C4-2B (cell line): Measurements from ENCODE around the gene TATDN3.
"Not testable (repeated sequence)": the region's sequence is repeated elsewhere in the genome, so short reads cannot be mapped to it uniquely, and the experiment has no call there.

ENCODE experiments used
- ZFX ChIP-seq: fragments of 450-650 bp; IDR thresholded peaks from 2 replicates; pipeline ENCODE4 v1.6.1; 2017
- TF ChIP-seq, protein P1 (sequence below): fragments of 450-650 bp; conservative IDR thresholded peaks from 2 replicates; pipeline ENCODE4 v1.5.1; 2017; ENCODE audit warnings: mild to moderate bottlenecking

DNA sequence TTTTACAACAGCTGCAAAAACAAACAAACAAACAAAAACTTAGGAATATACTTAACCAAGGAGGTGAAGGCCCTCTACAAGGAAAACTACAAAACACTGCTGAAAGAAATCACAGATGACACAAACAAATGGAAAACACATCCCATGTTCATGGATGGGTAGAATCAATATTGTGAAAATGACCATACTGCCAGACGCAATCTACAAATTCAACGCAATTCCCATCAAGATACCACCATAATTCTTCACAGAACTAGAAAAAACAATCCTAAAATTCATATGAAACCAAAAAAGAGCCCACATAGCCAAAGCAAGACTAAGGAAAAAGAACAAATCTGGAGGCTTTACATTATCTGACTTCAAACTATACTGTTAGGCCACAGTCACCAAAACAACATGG lies 24.9 kb upstream of the TATDN3 start:
- TF ChIP-seq, protein P1, sequence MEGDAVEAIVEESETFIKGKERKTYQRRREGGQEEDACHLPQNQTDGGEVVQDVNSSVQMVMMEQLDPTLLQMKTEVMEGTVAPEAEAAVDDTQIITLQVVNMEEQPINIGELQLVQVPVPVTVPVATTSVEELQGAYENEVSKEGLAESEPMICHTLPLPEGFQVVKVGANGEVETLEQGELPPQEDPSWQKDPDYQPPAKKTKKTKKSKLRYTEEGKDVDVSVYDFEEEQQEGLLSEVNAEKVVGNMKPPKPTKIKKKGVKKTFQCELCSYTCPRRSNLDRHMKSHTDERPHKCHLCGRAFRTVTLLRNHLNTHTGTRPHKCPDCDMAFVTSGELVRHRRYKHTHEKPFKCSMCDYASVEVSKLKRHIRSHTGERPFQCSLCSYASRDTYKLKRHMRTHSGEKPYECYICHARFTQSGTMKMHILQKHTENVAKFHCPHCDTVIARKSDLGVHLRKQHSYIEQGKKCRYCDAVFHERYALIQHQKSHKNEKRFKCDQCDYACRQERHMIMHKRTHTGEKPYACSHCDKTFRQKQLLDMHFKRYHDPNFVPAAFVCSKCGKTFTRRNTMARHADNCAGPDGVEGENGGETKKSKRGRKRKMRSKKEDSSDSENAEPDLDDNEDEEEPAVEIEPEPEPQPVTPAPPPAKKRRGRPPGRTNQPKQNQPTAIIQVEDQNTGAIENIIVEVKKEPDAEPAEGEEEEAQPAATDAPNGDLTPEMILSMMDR, result not testable (repeated sequence)
- TF ChIP-seq ZFX, result not testable (repeated sequence)
